HG03097 (cell line): ENCODE results near the gene RBPJ.
"Not testable (repeated sequence)": the region's sequence is repeated elsewhere in the genome, so short reads cannot be mapped to it uniquely, and the experiment has no call there.

Source experiments
- ATAC-seq: cut with Tn5 transposase; IDR thresholded peaks from one replicate; pipeline ENCODE4 v1.9.1; 2021; ENCODE audit not compliant: unreplicated experiment, low FRiP score

The RBPJ gene

DNA sequence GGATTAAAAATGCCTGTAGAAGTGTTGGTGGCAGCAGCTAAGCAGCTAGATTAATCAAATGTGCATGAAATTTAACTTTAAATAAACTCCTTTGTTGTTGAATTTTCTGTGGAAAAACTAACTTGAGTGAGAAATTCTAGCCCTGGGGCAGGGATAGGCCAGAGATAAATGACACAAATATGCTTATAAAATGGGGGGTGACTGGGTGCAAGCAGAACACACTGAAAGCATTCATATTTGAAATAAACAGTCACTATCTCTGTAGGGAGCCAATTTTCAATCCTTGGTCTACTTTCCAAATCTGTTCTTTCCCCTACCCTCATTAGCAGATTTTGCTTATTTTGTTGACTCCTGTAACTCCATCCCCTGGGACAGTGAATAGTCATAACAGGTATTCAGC lies 47.9 kb downstream of the RBPJ start:
- no peak for ATAC-seq

DNA sequence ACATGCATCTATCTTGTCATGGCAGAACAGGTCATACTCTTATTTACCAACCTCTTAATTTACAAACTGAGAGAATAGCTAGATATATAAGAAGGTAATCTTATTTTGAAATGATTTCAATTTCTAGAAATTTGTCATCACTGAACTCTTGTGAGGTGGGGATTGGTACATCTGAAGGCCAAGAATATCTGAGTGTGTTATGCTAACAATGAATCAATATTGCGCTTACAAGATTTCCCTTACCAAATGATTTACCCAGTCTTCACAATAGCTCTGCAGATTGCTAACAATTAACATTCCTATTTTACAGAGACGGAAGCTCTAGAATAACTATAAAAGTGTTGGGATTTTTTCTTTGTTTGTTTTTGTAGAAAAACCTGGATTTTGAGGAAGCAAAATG lies 48.3 kb downstream of the RBPJ start:
- ATAC-seq: no peak

DNA sequence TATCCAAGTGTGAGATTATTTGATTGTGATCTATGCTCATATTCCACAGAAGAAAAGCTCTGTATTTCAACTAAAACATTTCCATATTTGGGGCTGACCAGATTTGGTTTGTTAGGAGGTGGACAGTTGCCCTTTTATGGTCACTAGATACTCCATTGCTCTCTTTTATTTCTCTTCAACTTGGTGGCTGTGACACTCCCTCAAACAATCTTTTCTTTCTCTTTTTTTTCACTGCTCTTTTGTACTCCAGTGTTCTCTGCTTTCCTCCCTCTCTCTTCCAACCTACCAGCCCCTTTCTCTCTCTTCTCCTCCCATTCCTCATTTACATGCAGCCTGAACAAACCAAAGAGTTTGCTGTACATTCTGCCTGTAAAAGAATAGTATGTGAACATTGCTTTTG lies 48.8 kb downstream of the RBPJ start:
- no peak for ATAC-seq

DNA sequence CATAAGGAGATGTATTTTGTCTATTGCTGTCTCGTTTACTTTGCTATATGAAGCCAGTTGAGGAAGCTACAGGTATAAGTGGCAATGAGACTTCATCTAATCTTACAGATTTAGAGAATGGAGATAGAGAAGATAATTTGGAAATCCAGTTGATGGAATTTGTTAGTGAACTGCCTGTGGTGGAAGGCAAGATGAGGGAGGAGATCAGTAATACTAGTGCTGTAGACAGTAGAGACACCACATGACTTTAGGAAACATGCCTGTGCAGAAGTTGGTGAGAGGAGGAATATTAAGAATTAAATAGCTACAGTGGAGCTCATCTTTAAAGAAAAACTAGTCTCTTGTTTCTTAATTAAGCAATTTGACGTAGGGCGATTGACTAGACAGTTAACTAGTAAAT lies 51.3 kb downstream of the RBPJ start:
- ATAC-seq: no peak

DNA sequence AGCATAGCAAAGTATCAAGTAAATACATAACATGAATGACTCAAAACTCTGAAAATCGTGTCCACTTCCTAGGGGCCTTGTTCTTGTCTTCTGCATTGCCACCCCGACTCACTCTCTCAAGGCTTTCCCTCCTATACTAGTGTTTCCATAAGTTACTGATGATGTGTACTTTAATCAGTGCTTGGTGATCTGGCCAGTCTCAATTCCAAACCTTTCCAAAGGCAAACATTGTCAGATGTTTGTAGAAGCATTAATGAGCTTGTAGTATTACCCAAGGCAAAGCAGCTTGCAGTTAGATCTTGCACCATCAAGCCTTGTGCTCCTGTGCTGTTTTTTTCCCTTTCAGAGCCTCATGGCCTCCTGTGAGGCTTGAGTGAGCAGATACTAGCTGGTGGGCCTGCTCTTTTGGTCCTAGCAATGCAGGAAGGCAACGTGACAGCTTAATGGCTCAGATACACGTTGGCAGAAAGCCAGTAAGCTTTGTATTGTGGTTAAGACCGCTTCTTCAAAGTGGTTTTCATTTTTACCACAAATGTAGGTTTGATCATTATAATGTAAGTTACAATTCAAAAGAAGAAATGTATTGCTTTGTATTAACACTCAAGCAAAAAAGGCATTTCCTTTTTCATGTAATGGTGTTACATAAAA lies 51.8 kb downstream of the RBPJ start:
- ATAC-seq: peak; percentile 87

DNA sequence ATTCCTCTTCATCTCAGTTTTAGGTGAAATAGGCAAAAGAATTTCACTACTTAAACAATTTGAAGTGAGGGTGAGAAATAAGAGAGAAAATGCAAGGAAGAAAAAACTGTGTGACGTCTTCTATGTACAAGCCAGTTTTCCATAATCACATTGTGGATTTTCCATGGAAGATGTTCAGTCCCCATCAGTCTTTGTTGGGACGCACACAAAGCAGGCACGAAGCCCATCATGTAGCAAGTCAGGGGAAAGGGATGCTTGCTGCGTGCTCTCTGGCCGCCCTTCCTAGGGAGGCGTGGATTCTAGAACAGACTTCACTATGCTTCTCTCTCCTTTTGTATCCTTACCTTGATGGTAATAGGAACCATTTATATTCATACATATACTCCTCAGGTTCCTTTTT lies 54.7 kb downstream of the RBPJ start:
- no peak for ATAC-seq

DNA sequence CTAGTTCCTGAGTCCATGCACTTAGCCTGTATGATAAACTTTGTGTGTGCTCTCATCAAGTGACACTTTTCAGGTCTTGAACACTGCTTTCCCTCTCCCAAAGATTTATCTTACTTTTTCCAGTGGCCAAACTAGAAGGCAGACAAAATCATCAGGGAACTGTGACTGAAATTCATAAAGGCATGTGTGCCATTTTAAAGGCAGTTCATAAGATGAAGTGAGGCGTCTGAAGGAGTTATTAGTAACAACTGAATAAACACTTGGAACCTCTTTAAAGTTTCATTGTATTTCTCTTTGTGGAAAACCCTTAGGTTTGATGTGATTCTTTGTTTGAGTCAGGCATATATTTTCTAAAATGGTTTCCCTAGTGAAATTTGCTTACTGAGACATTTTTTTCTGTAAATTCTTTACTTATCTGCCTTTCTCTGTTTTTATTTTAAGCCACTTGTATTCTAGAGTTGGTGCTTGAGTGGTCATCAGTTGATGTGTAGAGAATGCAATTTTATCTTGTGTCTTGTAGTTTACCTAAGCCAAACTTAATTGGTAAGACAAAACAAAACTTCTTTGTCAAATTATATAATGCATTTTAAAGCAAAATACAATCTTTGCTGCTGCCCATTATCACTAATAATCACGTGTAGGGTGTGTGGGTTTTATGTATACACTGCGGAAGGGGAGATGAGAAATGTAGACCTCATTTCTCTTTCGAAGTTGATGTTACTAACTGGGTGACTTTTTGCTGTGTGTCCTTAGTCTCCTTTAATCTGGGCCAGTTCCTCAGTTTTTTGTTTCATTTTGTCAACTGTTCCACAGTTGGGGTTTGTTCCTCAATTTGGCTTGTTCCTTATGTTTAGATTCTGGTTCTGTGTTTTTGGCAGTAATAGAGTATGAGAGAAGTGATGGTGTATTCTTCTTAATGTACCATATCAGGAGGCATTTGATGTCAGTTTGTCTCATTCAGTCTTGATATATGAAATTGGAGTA lies 56.8 kb downstream of the RBPJ start:
- ATAC-seq: no peak

DNA sequence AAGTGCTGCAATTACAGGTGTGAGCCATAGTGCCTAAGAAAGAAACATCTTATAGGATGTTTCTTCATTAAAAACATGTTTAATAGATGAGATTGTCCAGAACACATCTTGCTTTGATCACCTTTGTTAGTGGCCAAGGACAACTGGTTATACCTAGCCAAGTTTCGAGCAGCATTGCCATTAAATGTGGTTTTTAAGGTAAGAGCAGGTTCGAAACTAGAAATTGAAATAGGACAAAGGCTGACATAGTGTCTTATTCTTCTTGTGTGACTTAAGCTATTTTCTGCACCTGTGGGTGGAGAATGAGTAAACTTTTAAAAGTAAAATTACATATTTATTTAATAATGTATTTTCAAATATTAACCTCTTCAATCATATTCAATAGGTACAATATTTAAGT lies 59.0 kb downstream of the RBPJ start:
- ATAC-seq: no peak

DNA sequence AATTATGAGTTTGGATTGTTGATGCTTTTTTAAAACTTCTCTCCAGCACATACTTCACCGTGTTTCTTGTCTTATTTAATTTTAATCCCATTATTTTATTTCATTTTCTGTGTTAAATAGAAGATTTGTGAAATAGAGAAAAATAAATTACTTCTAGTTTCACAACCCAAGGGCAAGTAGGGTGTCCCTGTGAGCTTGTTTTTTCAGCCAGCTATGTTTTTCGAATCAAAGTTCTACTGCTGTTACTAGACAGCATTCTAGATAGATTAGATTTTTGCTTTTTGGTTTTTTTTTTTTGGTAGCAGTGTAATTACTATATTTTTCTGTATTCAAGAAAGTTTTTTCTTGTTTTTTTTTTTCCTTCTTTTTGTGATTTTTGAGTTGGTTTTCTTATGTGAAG lies 59.9 kb downstream of the RBPJ start:
- ATAC-seq: no peak

DNA sequence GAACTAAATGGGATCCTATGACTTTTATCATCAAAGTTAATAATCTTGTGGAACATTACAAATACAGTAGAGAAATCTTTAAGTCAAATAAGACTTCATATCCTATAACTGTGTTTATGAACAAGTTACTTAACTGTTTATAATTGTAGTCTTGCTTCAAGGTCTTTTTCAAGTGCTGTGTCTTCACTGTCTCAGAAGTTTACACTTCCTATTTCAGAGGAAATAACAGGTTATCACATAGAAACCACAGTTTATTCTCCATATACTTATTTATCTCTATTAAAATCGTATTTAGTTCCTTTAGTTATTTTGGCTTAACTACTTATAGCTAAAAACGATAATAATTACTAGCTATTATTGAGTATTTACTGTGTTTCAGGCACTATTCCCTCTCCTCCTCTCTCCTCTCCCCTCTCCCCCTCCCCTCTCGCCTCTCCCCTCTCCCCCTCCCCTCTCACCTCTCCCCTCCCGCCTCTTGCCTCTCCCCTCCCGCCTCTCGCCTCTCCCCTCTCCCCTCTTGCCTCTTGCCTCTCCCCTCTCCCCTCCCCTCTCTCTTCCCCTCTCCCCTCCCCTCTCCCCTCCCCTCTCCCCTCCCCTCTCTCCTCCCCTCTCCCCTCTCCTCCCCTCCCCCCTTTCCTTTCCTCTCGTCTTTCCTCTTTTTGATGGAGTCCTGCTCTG lies 63.7 kb downstream of the RBPJ start:
- ATAC-seq: no peak

DNA sequence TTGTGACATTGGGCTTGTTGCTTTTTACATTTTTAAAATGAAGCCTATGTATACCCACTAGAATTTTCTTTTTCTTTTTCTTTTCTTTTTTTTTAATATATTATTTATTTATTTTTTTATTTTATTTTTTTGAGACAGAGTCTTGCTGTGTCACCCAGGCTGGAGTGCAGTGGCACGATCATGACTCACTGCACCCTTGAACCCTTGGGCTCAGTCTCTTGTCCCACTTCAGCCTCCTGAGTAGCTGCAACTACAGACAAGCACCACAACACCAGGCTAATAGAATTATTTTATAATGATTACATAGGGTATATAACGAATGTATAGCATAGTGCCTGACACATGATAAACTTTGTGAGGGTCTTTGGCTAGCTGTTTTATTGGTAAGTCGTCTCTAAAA lies 64.9 kb downstream of the RBPJ start:
- no peak for ATAC-seq

DNA sequence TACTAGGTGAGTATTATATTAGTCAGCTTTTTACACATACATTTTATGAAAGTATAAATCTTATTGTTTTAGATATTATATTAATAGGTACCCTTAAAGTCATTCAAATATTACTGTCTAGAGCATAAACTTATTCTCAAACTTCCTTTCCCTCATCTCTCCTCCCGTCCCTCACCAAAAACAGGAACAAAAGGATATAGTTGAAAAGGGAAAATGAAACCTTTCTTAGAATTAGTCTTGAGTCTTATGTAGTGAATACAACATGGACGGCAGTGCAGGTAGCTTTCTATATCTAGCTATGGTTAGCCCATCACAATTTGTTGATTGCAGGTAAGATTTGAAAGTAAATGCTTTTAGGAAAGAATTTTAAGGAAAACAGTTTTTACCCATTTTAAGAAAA lies 65.6 kb downstream of the RBPJ start:
- no peak for ATAC-seq

DNA sequence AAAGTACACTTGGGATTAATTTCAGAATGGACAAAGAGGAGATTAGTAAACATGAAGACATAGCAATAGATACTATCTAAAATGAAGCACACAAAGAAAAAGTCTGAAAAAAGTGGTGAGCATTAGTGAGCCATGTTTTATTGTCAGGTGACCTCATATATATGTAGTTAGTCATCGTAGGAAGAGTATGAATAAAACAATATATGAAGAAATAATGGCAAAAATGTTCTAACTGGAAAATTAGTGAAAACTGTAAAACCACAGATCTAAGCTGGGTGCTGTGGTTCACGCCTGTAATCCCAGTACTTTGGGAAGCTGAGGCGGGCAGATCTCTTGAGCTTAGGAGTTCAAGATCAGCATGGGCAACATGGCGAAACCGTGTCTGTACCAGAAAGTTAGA lies 67.9 kb downstream of the RBPJ start:
- no peak for ATAC-seq

DNA sequence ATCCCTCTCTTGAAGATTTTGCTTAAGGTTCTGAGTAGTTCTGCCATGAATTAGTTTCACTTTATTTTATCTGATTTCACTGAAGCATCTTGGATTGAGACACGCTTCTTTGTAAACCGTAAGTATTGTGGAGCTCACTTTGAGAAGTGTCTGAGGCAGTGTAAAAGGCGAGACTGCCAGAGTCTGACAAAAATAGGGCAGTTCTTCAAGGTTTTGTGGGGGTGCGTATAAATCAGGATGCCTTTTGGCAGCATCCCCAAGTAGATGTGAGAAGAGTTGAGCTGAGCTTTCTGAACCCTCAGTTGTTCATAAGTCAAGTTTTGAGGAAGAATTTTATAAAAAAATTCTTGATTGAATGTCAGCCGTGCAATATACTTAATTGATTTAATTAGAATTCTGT lies 76.3 kb downstream of the RBPJ start:
- no peak for ATAC-seq

DNA sequence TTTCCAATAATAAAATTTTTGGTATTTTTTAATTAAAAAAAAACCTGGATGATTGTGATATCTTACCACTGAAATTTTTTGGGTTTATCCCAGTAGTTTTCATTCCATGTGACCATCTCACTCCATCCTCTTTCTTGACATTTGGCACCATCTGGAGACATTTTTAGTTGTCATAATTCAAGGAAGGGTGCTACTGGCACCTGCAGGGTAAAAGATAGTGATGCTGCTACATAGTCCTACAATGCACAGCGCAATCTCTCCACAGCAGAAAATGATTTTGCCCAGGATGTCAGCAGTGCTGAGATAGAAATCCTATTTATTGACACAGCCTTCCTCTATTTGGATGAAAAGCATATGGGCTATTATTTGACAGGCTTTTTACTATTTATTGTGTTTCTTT lies 79.3 kb downstream of the RBPJ start:
- ATAC-seq: no peak

DNA sequence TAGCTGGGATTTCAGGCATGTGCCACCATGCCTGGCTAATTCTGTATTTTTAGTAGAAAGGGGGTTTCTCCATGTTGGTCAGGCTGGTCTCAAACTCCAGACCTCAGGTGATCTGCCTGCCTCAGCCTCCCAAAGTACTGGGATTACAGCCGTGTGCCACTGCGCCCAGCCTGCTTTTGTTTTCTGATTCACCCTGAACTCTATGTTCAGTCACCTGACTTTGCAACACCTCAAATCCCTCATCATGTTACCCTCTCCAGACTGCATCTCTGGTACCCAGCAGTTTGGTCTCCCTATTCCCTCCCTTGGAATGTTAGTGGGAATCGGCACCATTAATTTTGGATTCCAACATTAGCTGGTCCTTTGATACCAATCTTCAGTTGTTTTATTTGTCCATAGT lies 81.2 kb downstream of the RBPJ start:
- ATAC-seq: not testable (repeated sequence)

DNA sequence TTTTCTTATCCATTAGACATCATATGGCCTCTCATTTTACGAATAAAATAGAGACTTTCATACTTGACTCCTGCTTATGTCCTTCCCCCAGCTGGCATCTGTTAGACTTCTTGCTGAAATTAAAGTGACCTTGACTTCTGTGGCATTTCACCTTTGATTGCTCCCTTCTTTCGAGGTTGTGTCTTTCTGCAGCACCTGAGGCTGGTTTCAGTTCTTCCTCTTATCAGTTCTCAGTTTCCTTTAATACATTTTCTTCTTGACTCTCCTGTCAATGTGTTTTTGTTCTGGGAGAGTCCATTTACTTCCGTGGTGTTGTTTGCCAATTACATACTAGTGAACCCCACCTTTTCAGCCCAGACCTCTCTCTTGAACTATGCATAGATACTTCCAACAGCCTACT lies 81.6 kb downstream of the RBPJ start:
- ATAC-seq: no peak

DNA sequence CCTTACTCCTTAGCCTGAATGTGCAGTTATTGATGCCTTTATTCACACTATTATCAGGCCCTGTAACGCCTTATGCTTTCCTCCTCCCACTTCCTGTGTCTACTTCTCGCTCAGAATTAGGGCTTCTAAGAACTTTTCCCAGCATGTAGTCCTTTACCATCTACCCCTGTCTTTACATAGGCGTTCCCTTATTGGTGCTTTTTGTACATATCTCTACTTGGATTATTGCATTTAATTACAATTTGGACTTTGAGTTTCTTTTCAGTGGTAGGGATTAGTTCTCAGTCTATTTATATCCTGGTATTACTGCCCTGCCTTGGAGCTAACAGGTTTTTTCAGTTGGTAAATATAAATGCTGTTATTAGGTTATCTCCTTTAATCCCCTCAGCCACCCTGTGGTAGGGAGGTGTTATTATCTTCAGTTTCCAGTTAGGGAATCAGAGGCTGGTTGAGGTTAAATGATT lies 84.0 kb downstream of the RBPJ start:
- ATAC-seq: no peak

DNA sequence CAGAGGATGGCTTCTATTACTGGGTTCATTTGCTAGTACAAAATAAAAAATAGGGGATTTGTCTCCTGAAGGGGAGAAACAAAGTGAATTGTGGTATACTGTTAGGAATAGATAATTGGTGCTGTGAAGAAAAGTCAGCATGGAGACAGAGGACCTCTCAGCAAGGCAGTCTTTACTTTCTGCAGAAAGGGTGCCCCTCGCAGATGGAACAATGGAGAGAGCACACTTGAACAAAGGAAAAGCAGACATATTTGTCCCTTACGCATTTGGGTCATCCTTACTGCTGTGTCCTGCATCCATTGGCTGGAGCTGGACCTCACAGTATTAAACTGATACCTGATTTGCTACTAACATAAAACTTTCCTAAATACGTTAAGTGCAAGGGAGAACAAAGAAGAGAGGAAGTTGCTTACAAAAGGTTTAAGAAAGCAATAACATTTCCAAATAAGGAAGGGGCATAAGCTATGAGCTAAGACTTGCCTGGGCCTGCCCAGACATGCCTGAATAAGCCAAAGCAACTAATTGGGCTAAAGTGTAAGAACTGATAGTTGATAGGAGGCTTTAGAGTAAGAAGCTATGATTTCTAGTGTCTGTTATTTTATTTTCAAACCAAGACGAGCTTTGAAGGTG lies 85.6 kb downstream of the RBPJ start:
- no peak for ATAC-seq

DNA sequence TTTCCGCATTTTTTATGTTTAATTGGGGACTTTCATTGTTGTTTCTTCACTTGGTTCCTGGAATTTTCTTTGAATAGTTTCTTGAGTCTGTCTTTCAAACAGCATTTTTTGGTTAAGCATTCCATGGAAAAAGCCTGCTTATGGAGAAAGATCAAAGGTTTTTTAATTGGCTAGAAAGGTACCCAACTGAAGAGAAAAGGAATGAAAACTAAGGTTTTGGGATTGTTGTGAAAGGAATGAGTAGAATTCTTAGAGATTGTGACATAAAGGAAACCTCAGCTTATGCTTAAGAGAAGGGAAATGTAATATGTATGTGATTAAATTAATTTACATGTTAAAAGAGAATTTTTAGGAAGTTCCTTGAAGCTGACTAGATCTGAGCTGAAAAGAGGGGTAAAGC lies 86.7 kb downstream of the RBPJ start:
- ATAC-seq: no peak
